Esophagus muscularis mucosa (tissue), 4 donors: ENCODE data around the gene ZG16. TPM values are rescaled to one million over a fixed set of nuclear protein-coding genes. Genes with fewer than 3 reads are reported as not detected.
A peak's percentile ranks its signal among the peaks of the same experiment; 100 is the strongest.
"Not testable (repeated sequence)": the region's sequence is repeated elsewhere in the genome, so short reads cannot be mapped to it uniquely, and the experiment has no call there.

Experiments used
- DNase-seq: peaks from one replicate; pipeline ENCODE4 v3.0.0-alpha.2; 2017; ENCODE audit errors: extremely low spot score
- H3K27ac ChIP-seq, 4 donors: fragments of 200-600 bp; sonication (generic); replicated peaks in 1 of 4; 1 replicate in 3 of 4; 2 replicates in 1 of 4; pipeline ENCODE4 v1.5.1; 2016 to 2019; ENCODE audit warnings: mild to moderate bottlenecking in 1 of 4
- H3K27me3 ChIP-seq, 4 donors: fragments of 200-600 bp; sonication (generic); one replicate each; pipeline versions ENCODE4 v1.5.1 to v1.6.0; 2016 to 2019
- H3K36me3 ChIP-seq, 4 donors: fragments of 200-600 bp; sonication (generic); one replicate each; pipeline ENCODE4 v1.5.1; 2016 to 2019
- H3K4me1 ChIP-seq, 4 donors: fragments of 200-600 bp; sonication (generic); one replicate each; pipeline ENCODE4 v1.5.1; 2016 to 2019
- H3K4me3 ChIP-seq, 4 donors: fragments of 200-600 bp; sonication (generic); 1 replicate in 2 of 4; 2 replicates in 2 of 4; pipeline ENCODE4 v1.5.1; 2016 to 2019; ENCODE audit warnings: mild to moderate bottlenecking in 4 of 4, moderate library complexity in 1 of 4
- H3K9me3 ChIP-seq, 4 donors: fragments of 200-600 bp; sonication (generic); 1 replicate in 3 of 4; 2 replicates in 1 of 4; pipeline ENCODE4 v1.5.1; 2016 to 2019
- CTCF ChIP-seq, 3 experiments: fragments of 200-600 bp in 2 of 3; fragments of 450-650 bp in 1 of 3; sonication (generic) in 2 of 3; IDR thresholded peaks; one replicate each; pipeline ENCODE4 v1.5.1; 2017 to 2019; ENCODE audit warnings: antibody characterized with exemption in 3 of 3, mild to moderate bottlenecking in 2 of 3, moderate library complexity in 1 of 3
- EP300 ChIP-seq: sonication (generic); formaldehyde crosslinking; IDR thresholded peaks from one replicate; pipeline ENCODE4 v1.6.1; 2017; ENCODE audit warnings: antibody characterized with exemption
- POLR2A ChIP-seq: fragments of 450-650 bp; IDR thresholded peaks from one replicate; pipeline ENCODE4 v1.6.1; 2017; ENCODE audit warnings: antibody characterized with exemption, moderate library complexity, mild to moderate bottlenecking, low read depth
- POLR2AphosphoS5 ChIP-seq, 2 donors: sonication (generic); formaldehyde crosslinking; IDR thresholded peaks; one replicate each; pipeline ENCODE4 v1.6.1; 2017; ENCODE audit warnings: antibody characterized with exemption in 2 of 2
- WGBS: methylation state at CpG from one replicate; pipeline ENCODE4 v1.1.5; 2018; 5-methylcytosine and 5-hydroxymethylcytosine counted together
- intact Hi-C: fragments of 100-400 bp; cut with DNase I; formaldehyde crosslinking; loops from one replicate; pipeline ENCODE4 v1.15.1; 2023
- total RNA-seq, 4 donors: library from RNA; depleted of rRNA; stranded (reverse); fragments of >200 nt; gene quantifications; one replicate each; pipeline versions ENCODE4 v1.1.0 to v1.2.1, GENCODE V29; 2016

Gene ZG16
- total RNA-seq: under 1 TPM in 1 of 4 donors, not detected in 3; 0.23 TPM

GRCh38 chr16:29777576-29778350 is at the start of gene ZG16:
TSS of gene ZG16 (plus strand) at chr16:29778256. CDS start at chr16:29779267, 1,011 bp downstream.
- intact Hi-C loops: no loop called here
- Histone ChIP-seq H3K4me1 (no peaks in the 10 kb centered on the region), H3K36me3 (no peaks in the 10 kb centered on the region), H3K27ac (no peak within 1 kb of the TSS), H3K27me3 (peaks cover 0 to 23% (median 0%) of the 10 kb centered on the region in 4 donors), H3K4me3 (no peak within 1 kb of the TSS), H3K9me3 (no peaks in the 10 kb centered on the region)
- no peak for DNase-seq
- TF ChIP-seq EP300 (no peak), CTCF (IDR thresholded peaks at IDR 0.05) (no peak), POLR2AphosphoS5 (IDR thresholded peaks at IDR 0.05) (no peak), POLR2A (no peak)
- 84% methylated on average over 10 of the region's 10 CpGs for WGBS

- Histone ChIP-seq H3K9me3 (no peaks in the 10 kb centered on the region), H3K4me3 (no peak overlapping the region), H3K27ac (no peak overlapping the region), H3K27me3 (peaks cover 0 to 43% (median 2%) of the 10 kb centered on the region in 4 donors), H3K4me1 (peaks cover 0 to 5% (median 2%) of the 10 kb centered on the region in 4 donors), H3K36me3 (no peaks in the 10 kb centered on the region)
- intact Hi-C loops: no loop called here
- TF ChIP-seq CTCF (IDR thresholded peaks at IDR 0.05) (peak; percentile 31 to 53 (median 43)), POLR2AphosphoS5 (IDR thresholded peaks at IDR 0.05) (no peak)
- DNase-seq: no peak
- WGBS: 40% methylated on average over 6 of the region's 6 CpGs
Observed at GRCh38 chr16:29729116-29729521, 48.9 kb upstream of the ZG16 start.

DNA sequence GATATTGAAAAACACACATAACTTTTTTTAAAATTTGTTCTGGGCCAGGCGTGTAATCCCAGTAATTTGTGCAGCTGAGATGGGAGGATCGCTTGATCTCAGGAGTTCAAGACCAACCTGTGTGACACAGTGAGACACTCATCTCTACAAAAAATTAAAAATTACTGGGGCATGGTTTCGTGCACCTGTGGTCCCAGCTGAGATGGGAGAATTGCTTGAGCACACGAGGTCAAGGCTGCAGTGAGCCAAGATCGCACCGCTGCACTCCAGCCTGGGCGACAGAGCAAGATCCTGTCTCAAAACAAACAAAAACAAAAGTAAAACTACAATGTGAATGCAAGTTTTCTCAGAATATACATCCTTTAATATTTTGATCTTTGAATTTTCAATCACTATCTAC is 47.4 kb upstream of the ZG16 start:
- Histone ChIP-seq H3K27me3 (peaks cover 0 to 54% (median 0%) of the 10 kb centered on the region in 4 donors), H3K27ac (no peak overlapping the region), H3K9me3 (no peaks in the 10 kb centered on the region), H3K4me3 (no peak overlapping the region), H3K36me3 (no peaks in the 10 kb centered on the region), H3K4me1 (peaks cover 0 to 5% (median 2%) of the 10 kb centered on the region in 4 donors)
- TF ChIP-seq POLR2A (no peak), POLR2AphosphoS5 (IDR thresholded peaks at IDR 0.05) (no peak), EP300 (no peak), CTCF (IDR thresholded peaks at IDR 0.05) (no peak)
- intact Hi-C loops: loop anchor here (10.0 kb wide), 1 partner anchor 54 kb away; no protein-coding TSS in a partner anchor
- no peak for DNase-seq
- 76% methylated on average over 7 of the region's 7 CpGs for WGBS

DNA sequence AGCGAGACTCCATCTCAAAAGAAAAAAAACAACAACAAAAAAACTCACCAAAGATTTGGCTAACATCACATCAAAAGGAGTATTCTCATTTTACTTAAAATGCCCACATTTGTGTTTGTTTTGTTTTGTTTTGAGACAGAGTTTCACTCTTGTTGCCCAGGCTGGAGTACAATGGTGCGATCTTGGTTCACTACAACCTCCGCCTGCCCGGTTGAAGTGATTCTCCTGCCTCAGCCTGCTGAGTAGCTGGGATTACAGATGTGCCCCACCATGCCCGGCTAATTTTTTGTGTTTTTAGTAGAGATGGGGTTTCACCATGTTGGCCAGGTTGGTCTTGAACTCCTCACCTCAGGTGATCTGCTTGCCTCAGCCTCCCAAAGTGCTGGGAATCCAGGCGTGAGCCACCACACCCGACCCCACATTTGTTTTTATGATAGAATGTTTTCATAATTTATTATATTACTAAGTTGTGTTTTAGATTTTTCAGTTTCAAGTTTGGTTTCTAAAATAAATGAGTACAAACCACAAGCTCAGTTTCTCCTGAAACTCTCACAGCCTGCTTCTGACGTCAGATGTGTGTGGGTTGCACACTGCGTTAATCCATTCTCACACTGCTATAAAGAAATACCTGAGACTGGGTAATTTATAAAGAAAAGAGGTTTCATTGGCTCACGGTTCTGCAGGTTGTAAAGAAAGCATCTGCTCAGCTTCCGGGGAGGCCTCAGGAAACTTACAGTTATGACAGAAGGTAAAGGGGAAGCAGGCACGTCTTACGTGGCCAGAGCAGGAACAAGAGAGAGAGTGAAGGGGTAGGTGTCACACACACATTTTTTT is 46.1 kb upstream of the ZG16 start:
- not testable (repeated sequence) for H3K4me3 ChIP-seq, H3K27ac ChIP-seq, H3K36me3 ChIP-seq, H3K9me3 ChIP-seq, DNase-seq, H3K4me1 ChIP-seq
- intact Hi-C loops: loop anchor here (10.0 kb wide), 1 partner anchor 53 kb away; no protein-coding TSS in a partner anchor
- H3K27me3 ChIP-seq: peaks cover 0 to 54% (median 0%) of the 10 kb centered on the region in 4 donors
- WGBS: 85% methylated on average over 13 of the region's 13 CpGs

GRCh38 chr16:29734786-29735185 is 43.3 kb upstream of the ZG16 start:
- H3K9me3 ChIP-seq: no peaks in the 10 kb centered on the region
- no peak overlapping the region for H3K4me3 ChIP-seq
- 96% methylated on average over 1 of the region's 1 CpG for WGBS
- H3K27ac ChIP-seq: no peak overlapping the region
- no peak for TF ChIP-seq EP300
- no peak for TF ChIP-seq CTCF (IDR thresholded peaks at IDR 0.05)
- no peak for TF ChIP-seq POLR2AphosphoS5 (IDR thresholded peaks at IDR 0.05)
- no peak for TF ChIP-seq POLR2A
- H3K4me1 ChIP-seq: no peaks in the 10 kb centered on the region
- no peaks in the 10 kb centered on the region for H3K36me3 ChIP-seq
- peaks cover 0 to 38% (median 0%) of the 10 kb centered on the region in 4 donors for H3K27me3 ChIP-seq
- DNase-seq: no peak
- intact Hi-C loops: loop anchor here (10.0 kb wide), 1 partner anchor 50 kb away; no protein-coding TSS in a partner anchor
